Esophagus muscularis mucosa (tissue), 4 donors: ENCODE data around the gene LMO2. TPM values are rescaled to one million over a fixed set of nuclear protein-coding genes. Genes with fewer than 3 reads are reported as not detected.
A peak's percentile ranks its signal among the peaks of the same experiment; 100 is the strongest.

Experiments
- DNase-seq: peaks from one replicate; pipeline ENCODE4 v3.0.0-alpha.2; 2017; ENCODE audit errors: extremely low spot score
- H3K27ac ChIP-seq, 4 donors: fragments of 200-600 bp; sonication (generic); replicated peaks in 1 of 4; 1 replicate in 3 of 4; 2 replicates in 1 of 4; pipeline ENCODE4 v1.5.1; 2016 to 2019; ENCODE audit warnings: mild to moderate bottlenecking in 1 of 4
- H3K27me3 ChIP-seq, 4 donors: fragments of 200-600 bp; sonication (generic); one replicate each; pipeline versions ENCODE4 v1.5.1 to v1.6.0; 2016 to 2019
- H3K36me3 ChIP-seq, 4 donors: fragments of 200-600 bp; sonication (generic); one replicate each; pipeline ENCODE4 v1.5.1; 2016 to 2019
- H3K4me1 ChIP-seq, 4 donors: fragments of 200-600 bp; sonication (generic); one replicate each; pipeline ENCODE4 v1.5.1; 2016 to 2019
- H3K4me3 ChIP-seq, 4 donors: fragments of 200-600 bp; sonication (generic); 1 replicate in 2 of 4; 2 replicates in 2 of 4; pipeline ENCODE4 v1.5.1; 2016 to 2019; ENCODE audit warnings: mild to moderate bottlenecking in 4 of 4, moderate library complexity in 1 of 4
- H3K9me3 ChIP-seq, 4 donors: fragments of 200-600 bp; sonication (generic); 1 replicate in 3 of 4; 2 replicates in 1 of 4; pipeline ENCODE4 v1.5.1; 2016 to 2019
- EP300 ChIP-seq: sonication (generic); formaldehyde crosslinking; IDR thresholded peaks from one replicate; pipeline ENCODE4 v1.6.1; 2017; ENCODE audit warnings: antibody characterized with exemption
- POLR2A ChIP-seq: fragments of 450-650 bp; IDR thresholded peaks from one replicate; pipeline ENCODE4 v1.6.1; 2017; ENCODE audit warnings: antibody characterized with exemption, moderate library complexity, mild to moderate bottlenecking, low read depth
- POLR2AphosphoS5 ChIP-seq, 2 donors: sonication (generic); formaldehyde crosslinking; IDR thresholded peaks; one replicate each; pipeline ENCODE4 v1.6.1; 2017; ENCODE audit warnings: antibody characterized with exemption in 2 of 2
- WGBS: methylation state at CpG from one replicate; pipeline ENCODE4 v1.1.5; 2018; 5-methylcytosine and 5-hydroxymethylcytosine counted together
- intact Hi-C: fragments of 100-400 bp; cut with DNase I; formaldehyde crosslinking; loops from one replicate; pipeline ENCODE4 v1.15.1; 2023
- total RNA-seq, 4 donors: library from RNA; depleted of rRNA; stranded (reverse); fragments of >200 nt; gene quantifications; one replicate each; pipeline versions ENCODE4 v1.1.0 to v1.2.1, GENCODE V29; 2016
- TF ChIP-seq, protein P1 (sequence below), 3 experiments: fragments of 200-600 bp in 2 of 3; fragments of 450-650 bp in 1 of 3; sonication (generic) in 2 of 3; IDR thresholded peaks; one replicate each; pipeline ENCODE4 v1.5.1; 2017 to 2019; ENCODE audit warnings: antibody characterized with exemption in 3 of 3, mild to moderate bottlenecking in 2 of 3, moderate library complexity in 1 of 3

LMO2 gene
- total RNA-seq, 4 donors from 2014 or later, result 13.3 to 20.2 (median 15.5) TPM

DNA sequence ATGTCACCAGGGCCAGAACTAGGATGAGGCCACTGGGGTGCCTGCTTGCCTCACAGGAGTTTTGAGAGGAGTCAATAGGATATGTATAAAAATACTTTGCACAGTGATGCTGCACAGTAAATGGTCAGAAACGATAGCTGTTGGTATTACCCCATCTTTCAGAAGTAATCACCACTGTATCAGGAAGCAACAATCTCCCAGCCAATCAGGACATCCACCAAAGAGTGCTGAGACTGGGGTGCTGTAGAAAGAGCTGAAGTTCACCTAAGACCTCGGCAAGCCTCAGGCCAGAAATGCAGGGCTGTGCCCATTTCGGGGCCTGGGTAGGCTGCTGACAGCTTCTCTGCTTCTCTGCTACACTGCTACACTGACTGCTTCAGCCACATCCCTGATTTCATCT is 17.4 kb downstream of the LMO2 start:
- DNase-seq, result no peak
- no peak overlapping the region for H3K27ac ChIP-seq
- H3K27me3 ChIP-seq, result peaks cover 0 to 53% (median 6%) of the 10 kb centered on the region in 4 donors
- TF ChIP-seq EP300, result no peak
- TF ChIP-seq, protein P1, sequence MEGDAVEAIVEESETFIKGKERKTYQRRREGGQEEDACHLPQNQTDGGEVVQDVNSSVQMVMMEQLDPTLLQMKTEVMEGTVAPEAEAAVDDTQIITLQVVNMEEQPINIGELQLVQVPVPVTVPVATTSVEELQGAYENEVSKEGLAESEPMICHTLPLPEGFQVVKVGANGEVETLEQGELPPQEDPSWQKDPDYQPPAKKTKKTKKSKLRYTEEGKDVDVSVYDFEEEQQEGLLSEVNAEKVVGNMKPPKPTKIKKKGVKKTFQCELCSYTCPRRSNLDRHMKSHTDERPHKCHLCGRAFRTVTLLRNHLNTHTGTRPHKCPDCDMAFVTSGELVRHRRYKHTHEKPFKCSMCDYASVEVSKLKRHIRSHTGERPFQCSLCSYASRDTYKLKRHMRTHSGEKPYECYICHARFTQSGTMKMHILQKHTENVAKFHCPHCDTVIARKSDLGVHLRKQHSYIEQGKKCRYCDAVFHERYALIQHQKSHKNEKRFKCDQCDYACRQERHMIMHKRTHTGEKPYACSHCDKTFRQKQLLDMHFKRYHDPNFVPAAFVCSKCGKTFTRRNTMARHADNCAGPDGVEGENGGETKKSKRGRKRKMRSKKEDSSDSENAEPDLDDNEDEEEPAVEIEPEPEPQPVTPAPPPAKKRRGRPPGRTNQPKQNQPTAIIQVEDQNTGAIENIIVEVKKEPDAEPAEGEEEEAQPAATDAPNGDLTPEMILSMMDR (IDR thresholded peaks at IDR 0.05), result no peak
- TF ChIP-seq POLR2A, result no peak
- TF ChIP-seq POLR2AphosphoS5 (IDR thresholded peaks at IDR 0.05), result no peak
- no peak overlapping the region for H3K4me3 ChIP-seq
- no peaks in the 10 kb centered on the region for H3K9me3 ChIP-seq
- intact Hi-C loops, result loop anchor here (5.0 kb wide), 1 partner anchor 63 kb away; no protein-coding TSS in a partner anchor
- H3K36me3 ChIP-seq, result no peaks in the 10 kb centered on the region
- 67% methylated on average over 3 of the region's 3 CpGs for WGBS
- H3K4me1 ChIP-seq, result peaks cover 12 to 18% (median 16%) of the 10 kb centered on the region in 4 donors

DNA sequence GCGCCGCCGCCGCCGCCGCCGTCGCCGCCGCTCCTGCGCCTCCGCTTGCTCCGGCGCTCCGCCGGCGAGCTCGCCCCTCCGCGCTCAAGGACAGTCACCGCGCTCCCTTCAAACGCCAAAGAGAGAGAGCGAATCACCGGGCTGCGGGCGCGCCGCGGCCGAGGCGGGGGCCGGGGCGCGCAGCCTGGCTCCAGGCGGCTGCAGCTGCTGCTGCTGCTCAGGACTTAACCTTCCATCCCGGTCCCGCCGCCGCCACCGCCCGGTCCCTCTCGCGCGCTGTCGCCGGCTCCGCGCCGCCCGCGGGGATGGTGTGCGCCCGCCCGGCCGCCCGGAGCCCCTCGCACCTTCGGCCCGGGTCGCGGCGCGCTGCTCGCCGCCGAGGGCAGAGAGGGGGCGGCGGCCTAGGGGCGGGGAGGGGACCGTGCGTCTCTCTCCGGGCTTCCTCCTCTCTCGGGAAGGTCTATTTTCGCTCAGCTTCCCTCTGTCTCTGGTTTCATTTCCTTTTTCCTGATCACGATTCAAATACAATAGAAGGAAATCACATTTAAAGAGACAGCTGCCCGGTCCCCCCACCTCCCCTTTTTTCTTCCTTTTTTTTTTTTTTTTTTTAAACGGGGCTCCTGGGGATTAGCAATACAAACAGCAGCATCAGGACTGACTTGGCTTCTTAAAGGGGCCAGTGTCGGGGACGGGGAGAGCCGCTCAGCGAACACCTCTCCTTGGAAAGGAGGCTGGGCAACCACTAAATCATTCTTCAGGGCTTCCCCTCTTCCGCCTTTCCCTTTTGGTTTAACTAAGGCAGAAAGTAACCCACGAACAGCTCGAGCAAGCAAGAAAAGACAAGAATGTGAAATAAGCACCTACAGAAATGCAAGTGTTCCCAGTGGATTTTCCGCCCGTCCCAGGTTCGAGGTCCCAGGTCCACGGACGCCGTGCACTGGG is 22.1 kb downstream of the LMO2 start:
- Histone ChIP-seq H3K27me3 (peaks cover 0 to 64% (median 9%) of the 10 kb centered on the region in 4 donors), H3K4me1 (peaks cover 22 to 29% (median 24%) of the 10 kb centered on the region in 4 donors), H3K27ac (peak overlapping the region; percentile 75 to 81 (median 79)), H3K4me3 (peak overlapping the region; percentile 61 to 73 (median 64)), H3K36me3 (no peaks in the 10 kb centered on the region), H3K9me3 (no peaks in the 10 kb centered on the region)
- intact Hi-C loops, result loop anchor here (5.0 kb wide), 1 partner anchor 68 kb away; no protein-coding TSS in a partner anchor
- TF ChIP-seq POLR2A (no peak), POLR2AphosphoS5 (IDR thresholded peaks at IDR 0.05) (peak in 1 of 2 donors; percentile 40)
- WGBS, result 0% methylated on average over 19 of the region's 91 CpGs
- no peak for DNase-seq

DNA sequence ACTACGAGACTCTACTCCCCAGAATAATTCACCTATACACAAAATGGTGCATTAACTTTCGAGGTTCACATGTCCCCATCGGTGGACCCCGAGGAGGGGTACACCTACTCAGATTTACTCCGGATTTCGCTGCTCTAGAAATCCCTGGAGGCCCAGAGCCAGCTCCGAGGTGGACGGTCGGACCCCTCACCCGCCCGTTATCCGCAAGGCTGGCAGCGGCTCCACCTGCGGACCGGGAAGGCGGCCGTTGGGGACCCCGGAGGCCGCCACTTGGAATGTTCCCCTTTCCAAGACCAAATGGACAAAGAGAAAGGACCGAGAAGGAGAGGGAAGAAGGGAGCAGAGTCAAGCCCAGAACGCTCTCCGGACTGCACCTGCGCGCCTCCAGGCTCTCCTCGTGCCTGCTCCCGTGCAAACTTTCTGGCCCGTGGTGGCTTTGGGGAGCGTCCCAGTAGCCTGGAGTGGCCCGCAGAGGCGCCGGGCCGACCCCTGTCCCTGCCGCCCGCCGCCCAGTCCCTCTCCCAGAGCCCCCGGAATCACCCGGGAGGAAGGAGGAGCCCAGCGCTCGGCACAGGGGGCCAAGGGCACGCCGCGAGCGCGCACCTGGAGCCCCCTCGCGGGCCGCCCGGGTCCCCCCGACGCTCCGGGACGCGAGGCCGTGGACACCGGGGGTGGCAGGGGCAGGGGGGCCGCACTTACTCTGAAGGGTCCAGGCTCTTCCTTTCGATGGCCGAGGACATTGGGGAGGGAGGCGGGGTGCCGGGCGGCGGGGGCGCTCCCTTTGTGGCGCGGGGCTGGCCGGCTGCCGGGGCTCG is 23.0 kb downstream of the LMO2 start:
- no peak for DNase-seq
- peaks cover 0 to 70% (median 9%) of the 10 kb centered on the region in 4 donors for H3K27me3 ChIP-seq
- TF ChIP-seq POLR2AphosphoS5 (IDR thresholded peaks at IDR 0.05), result no peak
- TF ChIP-seq EP300, result no peak
- TF ChIP-seq, protein P1 (IDR thresholded peaks at IDR 0.05), result no peak

DNA sequence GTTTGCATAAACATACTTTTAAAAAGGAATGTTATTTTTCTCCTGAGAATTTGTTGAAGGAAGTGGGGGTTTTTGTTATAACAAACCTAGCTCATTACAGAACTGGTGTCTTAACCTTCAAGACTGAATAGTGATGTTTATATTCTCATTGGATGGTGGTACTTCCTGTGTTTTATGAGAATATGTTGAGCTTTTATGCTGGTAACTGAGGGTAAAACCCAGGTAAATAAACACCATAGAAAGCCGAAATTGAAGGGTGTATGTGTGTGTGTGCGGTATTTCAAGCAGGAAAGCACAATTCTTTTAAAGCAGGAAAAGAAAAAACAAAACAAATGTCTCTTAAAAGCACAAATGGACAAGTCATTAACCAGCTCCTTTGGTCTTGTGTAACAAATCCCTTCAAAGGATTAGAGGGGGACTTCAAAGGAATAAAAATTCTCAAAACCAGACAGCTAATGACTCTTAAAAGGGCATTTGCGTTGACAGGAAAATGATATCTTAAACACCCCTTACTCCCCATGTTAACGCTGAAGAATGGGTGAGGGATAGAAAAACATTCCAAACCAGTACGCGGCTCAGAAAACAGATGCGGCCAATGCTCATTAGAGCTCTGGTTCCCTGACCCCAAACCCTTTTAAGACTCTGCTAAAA is 23.8 kb downstream of the LMO2 start:
- whole genome bisulfite sequencing, result 44% methylated on average over 7 of the region's 7 CpGs
- H3K27ac ChIP-seq, result peak overlapping the region; percentile 75 to 81 (median 79)
- H3K4me1 ChIP-seq, result peaks cover 22 to 29% (median 25%) of the 10 kb centered on the region in 4 donors

More for the DNA sequence above, 23.0 kb downstream of the LMO2 start:
- peak overlapping the region; percentile 61 to 73 (median 64) for H3K4me3 ChIP-seq
- peaks cover 22 to 29% (median 22%) of the 10 kb centered on the region in 4 donors for H3K4me1 ChIP-seq
- peak overlapping the region; percentile 75 to 81 (median 79) for H3K27ac ChIP-seq
- intact Hi-C loops, result no loop called here
- H3K36me3 ChIP-seq, result no peaks in the 10 kb centered on the region
- under 1% methylated on average over 16 of the region's 68 CpGs for WGBS
- no peaks in the 10 kb centered on the region for H3K9me3 ChIP-seq

More for the DNA sequence above, 23.8 kb downstream of the LMO2 start:
- Histone ChIP-seq H3K9me3 (no peaks in the 10 kb centered on the region), H3K36me3 (no peaks in the 10 kb centered on the region), H3K27me3 (peaks cover 0 to 77% (median 9%) of the 10 kb centered on the region in 4 donors), H3K4me3 (peak overlapping the region; percentile 61 to 73 (median 64))
- TF ChIP-seq, protein P1 (IDR thresholded peaks at IDR 0.05), result no peak
- TF ChIP-seq EP300, result no peak
- no peak for TF ChIP-seq POLR2A
- no peak for TF ChIP-seq POLR2AphosphoS5 (IDR thresholded peaks at IDR 0.05)
- DNase-seq, result no peak
- intact Hi-C loops, result no loop called here
